Hematopoietic multipotent progenitor cell treated with erythropoietin and hydrocortisone succinate and interleukin-3 and kit ligand, for 15 days (in vitro differentiated cells): Measurements from ENCODE around the gene OR6B3.
A peak's percentile ranks its signal among the peaks of the same experiment; 100 is the strongest.

Source experiments
- DNase-seq: peaks from one replicate; pipeline ENCODE4 v3.0.0-alpha.2; 2015; ENCODE audit warnings: low spot score

The OR6B3 gene

GRCh38 chr2:240043279-240043989, 9.9 kb downstream of the OR6B3 start:
- no peak for DNase-seq

GRCh38 chr2:240042740-240043139, 10.6 kb downstream of the OR6B3 start:
- no peak for DNase-seq

- DNase-seq = no peak
Observed at GRCh38 chr2:240041363-240041762, 12.0 kb downstream of the OR6B3 start.

- no peak for DNase-seq
Observed at GRCh38 chr2:240037358-240037757, 16.0 kb downstream of the OR6B3 start.

GRCh38 chr2:240033330-240033678, 20.0 kb downstream of the OR6B3 start:
- no peak for DNase-seq

- DNase-seq = no peak
Observed at GRCh38 chr2:240032406-240033329, 20.7 kb downstream of the OR6B3 start.

- no peak for DNase-seq
Observed at GRCh38 chr2:240030379-240031094, 22.8 kb downstream of the OR6B3 start, which contains the start of gene OR6B2. Gene OR6B2, minus strand, starts transcription at chr2:240030429. Its CDS starts 0 bp downstream, at chr2:240030429.

- peak; percentile 27 for DNase-seq
Observed at GRCh38 chr2:240024766-240025165, 28.6 kb downstream of the OR6B3 start.

GRCh38 chr2:240023792-240024191, 29.5 kb downstream of the OR6B3 start:
- peak; percentile 31 for DNase-seq

- DNase-seq = peak; percentile 70
Observed at GRCh38 chr2:240021488-240022104, 31.7 kb downstream of the OR6B3 start.

GRCh38 chr2:240018071-240018750, 35.1 kb downstream of the OR6B3 start:
- DNase-seq = no peak

- no peak for DNase-seq
Observed at GRCh38 chr2:240014327-240014726, 39.0 kb downstream of the OR6B3 start.

GRCh38 chr2:240013343-240013742, 40.0 kb downstream of the OR6B3 start:
- DNase-seq = no peak

GRCh38 chr2:240002983-240003382, 50.3 kb downstream of the OR6B3 start:
- DNase-seq = no peak

GRCh38 chr2:240000671-240001070, 52.6 kb downstream of the OR6B3 start:
- DNase-seq = no peak

GRCh38 chr2:239997686-239998409, 55.5 kb downstream of the OR6B3 start:
- DNase-seq = no peak
